IPS-15b (cell line): ENCODE data around the gene NEUROD4.

Experiments used
- H3K27me3 ChIP-seq: one replicate; pipeline ENCODE4 v1.6.1; 2013; ENCODE audit warnings: low read length; ENCODE audit not compliant: control insufficient read depth, insufficient read depth
- H3K36me3 ChIP-seq: one replicate; pipeline ENCODE4 v1.6.1; 2013; ENCODE audit warnings: low read length; ENCODE audit not compliant: control insufficient read depth, insufficient read depth
- H3K4me1 ChIP-seq: one replicate; pipeline ENCODE4 v1.6.1; 2013; ENCODE audit warnings: mild to moderate bottlenecking, low read length; ENCODE audit not compliant: control insufficient read depth, insufficient read depth
- H3K4me3 ChIP-seq: one replicate; pipeline ENCODE4 v1.5.1; 2013; ENCODE audit warnings: low read depth, low read length
- H3K9ac ChIP-seq: one replicate; pipeline ENCODE4 v1.6.1; 2013; ENCODE audit warnings: low read depth, mild to moderate bottlenecking, low read length
- H3K9me3 ChIP-seq: one replicate; pipeline ENCODE4 v1.6.1; 2013; ENCODE audit warnings: mild to moderate bottlenecking, low read length; ENCODE audit not compliant: control insufficient read depth, insufficient read depth

The NEUROD4 gene, protein sequence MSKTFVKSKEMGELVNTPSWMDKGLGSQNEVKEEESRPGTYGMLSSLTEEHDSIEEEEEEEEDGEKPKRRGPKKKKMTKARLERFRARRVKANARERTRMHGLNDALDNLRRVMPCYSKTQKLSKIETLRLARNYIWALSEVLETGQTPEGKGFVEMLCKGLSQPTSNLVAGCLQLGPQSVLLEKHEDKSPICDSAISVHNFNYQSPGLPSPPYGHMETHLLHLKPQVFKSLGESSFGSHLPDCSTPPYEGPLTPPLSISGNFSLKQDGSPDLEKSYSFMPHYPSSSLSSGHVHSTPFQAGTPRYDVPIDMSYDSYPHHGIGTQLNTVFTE

DNA sequence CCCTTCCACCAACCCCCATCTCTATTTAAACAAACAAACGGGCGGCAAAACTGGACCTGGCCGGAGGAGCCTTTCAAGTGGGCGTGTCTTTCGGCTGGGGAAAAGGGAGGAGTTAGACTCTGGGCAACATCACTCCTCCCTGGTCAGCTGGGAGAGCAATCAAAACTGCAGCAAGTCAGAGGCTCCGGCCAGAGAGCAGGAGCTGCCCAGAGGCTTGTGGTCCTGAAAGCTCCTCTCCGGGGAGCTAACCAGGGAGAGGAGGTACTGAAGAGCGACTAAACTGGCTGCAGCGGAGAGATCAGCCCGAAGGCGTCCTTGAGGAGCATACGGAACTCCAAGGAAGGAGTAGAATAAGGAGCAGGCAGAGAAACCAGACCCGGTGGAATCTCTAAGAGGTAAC is at the start of gene NEUROD4:
NEUROD4 (plus strand) TSS at position 191 of the 400 bp plus-strand sequence. CDS start 6,466 bp downstream, outside the sequence.
- Histone ChIP-seq H3K4me1 (peaks cover 4% of the 10 kb centered on the region), H3K9me3 (no peaks in the 10 kb centered on the region), H3K9ac (no peak within 1 kb of the TSS), H3K36me3 (no peaks in the 10 kb centered on the region), H3K27me3 (peaks cover 14% of the 10 kb centered on the region), H3K4me3 (peak within 1 kb of the TSS; percentile 55)

DNA sequence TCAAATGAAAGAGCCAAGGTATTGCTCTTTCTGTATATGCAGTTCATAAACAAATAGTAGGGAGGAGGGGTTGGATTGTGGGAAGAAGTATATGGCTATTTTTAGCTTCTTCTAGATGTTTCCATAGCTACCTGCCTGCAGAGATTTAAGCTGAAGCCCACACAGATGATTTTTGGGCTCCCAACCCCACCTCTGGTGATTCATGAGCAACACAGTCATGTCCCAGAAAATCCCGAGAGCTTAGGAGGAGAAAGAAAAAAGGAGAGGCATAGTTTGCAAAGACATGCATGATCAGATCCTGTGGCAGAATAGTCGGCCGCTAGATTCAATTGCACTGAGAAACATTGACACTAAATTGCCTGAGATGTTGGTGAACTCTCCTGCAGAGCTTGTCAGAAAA is 49.0 kb upstream of the NEUROD4 start:
- Histone ChIP-seq H3K4me3 (no peak overlapping the region), H3K36me3 (no peaks in the 10 kb centered on the region), H3K9ac (no peak overlapping the region), H3K27me3 (no peaks in the 10 kb centered on the region), H3K9me3 (no peaks in the 10 kb centered on the region), H3K4me1 (no peaks in the 10 kb centered on the region)

DNA sequence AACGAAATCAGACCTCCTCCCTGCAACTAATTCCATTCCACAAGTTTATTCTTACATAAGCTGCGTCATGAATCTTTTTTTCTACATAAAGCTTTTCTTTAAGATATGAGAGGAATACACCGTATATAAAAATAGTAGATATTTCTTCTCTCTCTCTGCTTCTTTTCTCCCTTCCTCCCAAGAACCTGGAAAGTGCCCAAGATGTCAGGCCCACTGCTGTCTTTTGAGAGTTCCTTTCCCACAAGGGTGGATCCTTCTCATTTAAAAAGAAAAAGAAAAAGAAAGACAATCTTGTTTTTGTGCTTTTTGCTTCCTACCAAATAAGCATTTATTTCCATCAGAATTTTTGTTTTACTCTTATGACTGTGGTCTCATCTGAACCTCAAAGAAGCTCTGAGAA is 46.2 kb upstream of the NEUROD4 start:
- Histone ChIP-seq H3K27me3 (no peaks in the 10 kb centered on the region), H3K4me3 (no peak overlapping the region), H3K36me3 (no peaks in the 10 kb centered on the region), H3K9ac (no peak overlapping the region), H3K9me3 (no peaks in the 10 kb centered on the region), H3K4me1 (no peaks in the 10 kb centered on the region)

DNA sequence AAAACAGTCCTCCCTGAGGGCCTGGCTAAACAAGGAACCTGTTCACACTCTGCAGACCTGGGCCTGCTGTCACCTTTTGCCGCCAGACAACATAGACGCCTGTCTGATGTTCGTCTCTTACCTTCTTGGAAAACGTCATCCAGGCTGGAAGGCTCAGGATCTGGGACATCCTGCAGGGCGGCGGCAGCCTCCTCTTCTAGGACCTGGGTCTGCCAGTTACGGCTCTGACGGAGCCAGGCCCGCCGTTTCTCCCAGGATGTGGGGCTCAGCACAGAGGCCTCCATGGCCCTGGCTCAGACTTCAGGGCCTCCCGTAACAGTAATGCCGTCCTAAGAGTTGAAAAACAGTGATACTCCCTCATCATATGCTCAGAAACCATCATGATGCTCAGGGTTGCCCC is 45.5 kb upstream of the NEUROD4 start:
- H3K36me3 ChIP-seq: no peaks in the 10 kb centered on the region
- no peaks in the 10 kb centered on the region for H3K4me1 ChIP-seq
- no peak overlapping the region for H3K9ac ChIP-seq
- H3K9me3 ChIP-seq: no peaks in the 10 kb centered on the region
- no peaks in the 10 kb centered on the region for H3K27me3 ChIP-seq
- no peak overlapping the region for H3K4me3 ChIP-seq

DNA sequence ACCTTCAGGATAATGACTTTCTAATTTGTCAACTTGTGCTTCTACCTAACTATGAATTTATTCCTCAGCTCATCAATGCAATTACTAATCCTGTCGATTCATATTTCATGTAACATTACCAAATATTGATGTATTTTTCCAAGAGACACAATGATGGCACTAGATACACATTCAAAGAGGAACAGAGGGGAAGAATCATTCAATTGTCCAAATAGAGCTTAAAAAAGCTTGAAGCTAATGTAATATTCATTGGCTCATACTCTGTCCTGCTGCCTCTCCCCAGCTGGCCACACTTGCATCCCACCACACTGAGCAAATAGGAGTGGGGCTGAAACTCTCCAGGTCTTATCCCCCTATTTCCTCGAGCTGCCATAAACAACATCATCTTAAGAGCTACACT is 44.5 kb upstream of the NEUROD4 start:
- H3K9me3 ChIP-seq: no peaks in the 10 kb centered on the region
- H3K36me3 ChIP-seq: no peaks in the 10 kb centered on the region
- H3K9ac ChIP-seq: no peak overlapping the region
- H3K4me1 ChIP-seq: no peaks in the 10 kb centered on the region
- no peak overlapping the region for H3K4me3 ChIP-seq
- H3K27me3 ChIP-seq: no peaks in the 10 kb centered on the region

DNA sequence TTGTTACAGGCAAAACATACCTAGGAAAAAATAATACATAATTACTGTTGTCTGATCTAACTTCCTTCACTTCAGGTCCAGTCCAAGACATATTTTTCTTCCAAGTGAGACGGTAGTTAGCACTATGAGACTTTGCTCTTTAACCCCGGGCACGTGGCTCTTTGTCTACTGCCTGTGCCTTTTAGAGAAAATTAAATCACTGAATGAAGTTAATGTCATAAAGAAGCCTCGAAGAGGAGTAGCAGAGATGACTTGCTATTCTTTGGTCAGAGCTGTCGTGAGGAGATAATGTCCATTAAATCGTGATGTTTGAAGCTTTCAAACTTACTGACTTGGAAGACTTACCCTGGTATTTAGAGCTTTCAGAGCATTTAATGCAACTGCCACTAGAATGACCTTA is 43.9 kb upstream of the NEUROD4 start:
- H3K4me3 ChIP-seq: no peak overlapping the region
- no peaks in the 10 kb centered on the region for H3K36me3 ChIP-seq
- H3K4me1 ChIP-seq: no peaks in the 10 kb centered on the region
- no peak overlapping the region for H3K9ac ChIP-seq
- no peaks in the 10 kb centered on the region for H3K27me3 ChIP-seq
- H3K9me3 ChIP-seq: no peaks in the 10 kb centered on the region

DNA sequence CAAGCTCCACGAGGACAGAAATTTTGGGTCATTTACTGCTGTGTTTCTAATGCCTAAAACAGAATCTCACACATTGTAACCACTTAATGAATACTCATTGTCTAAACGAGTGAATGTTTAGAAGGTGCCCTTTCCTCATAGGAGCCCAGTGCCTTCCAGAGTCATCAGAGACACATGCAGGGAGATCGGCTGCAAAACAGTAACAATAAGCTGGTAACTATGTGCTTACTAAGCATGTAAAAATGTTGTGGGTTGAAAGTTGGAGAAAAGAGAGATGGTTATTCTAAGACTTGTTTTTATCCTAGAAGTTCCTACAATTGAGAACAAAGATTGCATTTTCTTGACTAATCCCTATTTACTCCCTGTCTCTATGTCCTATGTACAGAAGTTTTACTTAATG is 42.6 kb upstream of the NEUROD4 start:
- no peaks in the 10 kb centered on the region for H3K27me3 ChIP-seq
- H3K9me3 ChIP-seq: no peaks in the 10 kb centered on the region
- H3K4me1 ChIP-seq: no peaks in the 10 kb centered on the region
- H3K9ac ChIP-seq: no peak overlapping the region
- H3K36me3 ChIP-seq: no peaks in the 10 kb centered on the region
- H3K4me3 ChIP-seq: no peak overlapping the region

DNA sequence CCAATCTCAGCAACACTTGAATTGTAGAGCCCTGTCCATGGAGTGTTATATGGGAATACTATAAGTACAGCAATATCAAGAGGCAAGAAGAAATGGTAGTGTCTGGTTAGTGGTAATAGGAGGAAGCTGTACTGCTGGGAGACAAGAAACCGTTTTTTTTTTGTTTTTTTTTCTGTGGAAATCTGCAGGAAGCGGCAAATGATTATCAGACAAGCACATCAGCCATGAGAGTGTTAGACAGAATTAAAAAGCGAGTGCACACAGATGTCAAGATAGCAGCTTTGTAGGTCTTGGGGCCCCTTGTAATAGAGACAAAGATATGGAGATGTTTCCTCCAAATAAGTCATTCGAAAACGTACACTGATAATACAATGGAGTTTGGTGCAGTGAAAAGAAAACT is 41.9 kb upstream of the NEUROD4 start:
- Histone ChIP-seq H3K36me3 (no peaks in the 10 kb centered on the region), H3K27me3 (no peaks in the 10 kb centered on the region), H3K4me1 (no peaks in the 10 kb centered on the region), H3K9me3 (no peaks in the 10 kb centered on the region), H3K9ac (no peak overlapping the region), H3K4me3 (no peak overlapping the region)

DNA sequence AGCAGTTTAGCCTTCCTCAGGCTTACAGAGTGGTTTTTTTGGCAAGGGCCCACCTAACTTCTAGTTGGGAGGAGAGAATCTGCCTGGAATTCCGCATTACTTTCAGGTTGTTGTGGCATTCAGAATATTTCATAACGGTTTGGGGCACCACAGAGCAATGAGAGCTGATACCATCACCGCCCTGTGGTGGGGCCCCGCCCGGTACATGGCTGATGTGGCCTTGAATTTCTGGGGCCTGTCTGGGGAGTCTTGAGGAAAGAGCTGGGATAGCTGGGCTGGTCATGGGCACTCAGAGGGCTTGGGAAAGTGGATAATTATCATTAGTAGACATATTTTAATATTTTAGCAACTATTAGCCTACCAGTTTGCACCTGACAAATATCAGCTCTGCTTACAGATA is 39.4 kb upstream of the NEUROD4 start:
- no peak overlapping the region for H3K9ac ChIP-seq
- H3K9me3 ChIP-seq: no peaks in the 10 kb centered on the region
- no peaks in the 10 kb centered on the region for H3K27me3 ChIP-seq
- H3K4me1 ChIP-seq: no peaks in the 10 kb centered on the region
- H3K36me3 ChIP-seq: no peaks in the 10 kb centered on the region
- H3K4me3 ChIP-seq: no peak overlapping the region

DNA sequence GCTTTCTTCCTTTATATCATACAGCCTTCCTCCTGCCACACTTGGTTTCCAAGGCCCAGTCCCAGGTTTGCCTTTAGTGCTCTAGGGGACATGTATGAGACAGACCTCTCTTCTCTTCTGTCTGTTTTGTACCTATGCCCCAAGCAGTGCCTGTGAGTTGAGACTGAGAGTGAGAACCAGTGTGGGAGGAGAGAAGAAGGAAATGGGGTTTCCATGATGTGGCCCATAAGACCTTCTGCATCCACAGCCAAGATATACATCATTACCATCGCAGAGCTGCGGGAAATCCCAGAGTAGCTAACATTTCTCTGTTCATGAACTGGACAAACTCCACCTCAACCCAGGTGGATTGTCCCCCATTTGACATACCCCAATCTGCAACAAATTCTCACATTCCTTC is 38.0 kb upstream of the NEUROD4 start:
- Histone ChIP-seq H3K4me3 (no peak overlapping the region), H3K36me3 (no peaks in the 10 kb centered on the region), H3K4me1 (no peaks in the 10 kb centered on the region), H3K9ac (no peak overlapping the region), H3K27me3 (no peaks in the 10 kb centered on the region), H3K9me3 (no peaks in the 10 kb centered on the region)

DNA sequence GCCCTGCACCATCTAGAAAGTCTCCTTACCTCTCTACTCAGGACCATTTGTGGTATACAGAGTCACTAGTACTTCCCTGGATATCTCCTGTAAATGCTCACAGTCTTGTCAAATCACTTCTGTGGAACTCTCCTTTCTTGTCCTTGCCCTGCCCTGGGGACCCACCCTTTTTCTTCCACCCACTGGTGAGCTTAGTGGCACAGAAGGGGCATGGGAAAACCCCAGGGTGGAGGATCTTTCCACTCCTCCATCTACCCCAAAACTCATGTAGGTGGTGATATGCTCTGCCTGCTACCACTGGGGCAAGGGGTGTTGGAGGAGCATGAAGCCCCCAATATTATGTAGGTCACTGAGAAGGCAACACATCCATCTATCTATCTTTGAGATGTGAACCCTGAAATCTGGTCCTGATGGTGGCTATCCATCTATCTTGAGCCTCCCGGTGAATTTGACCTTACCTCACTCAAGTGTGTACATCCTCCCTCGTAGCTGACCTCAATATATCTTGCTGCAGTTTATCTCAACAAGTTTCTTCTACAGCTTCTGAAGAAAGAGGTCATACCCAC is 36.2 kb upstream of the NEUROD4 start:
- Histone ChIP-seq H3K4me3 (no peak overlapping the region), H3K36me3 (no peaks in the 10 kb centered on the region), H3K4me1 (no peaks in the 10 kb centered on the region), H3K9ac (no peak overlapping the region), H3K9me3 (no peaks in the 10 kb centered on the region), H3K27me3 (no peaks in the 10 kb centered on the region)

DNA sequence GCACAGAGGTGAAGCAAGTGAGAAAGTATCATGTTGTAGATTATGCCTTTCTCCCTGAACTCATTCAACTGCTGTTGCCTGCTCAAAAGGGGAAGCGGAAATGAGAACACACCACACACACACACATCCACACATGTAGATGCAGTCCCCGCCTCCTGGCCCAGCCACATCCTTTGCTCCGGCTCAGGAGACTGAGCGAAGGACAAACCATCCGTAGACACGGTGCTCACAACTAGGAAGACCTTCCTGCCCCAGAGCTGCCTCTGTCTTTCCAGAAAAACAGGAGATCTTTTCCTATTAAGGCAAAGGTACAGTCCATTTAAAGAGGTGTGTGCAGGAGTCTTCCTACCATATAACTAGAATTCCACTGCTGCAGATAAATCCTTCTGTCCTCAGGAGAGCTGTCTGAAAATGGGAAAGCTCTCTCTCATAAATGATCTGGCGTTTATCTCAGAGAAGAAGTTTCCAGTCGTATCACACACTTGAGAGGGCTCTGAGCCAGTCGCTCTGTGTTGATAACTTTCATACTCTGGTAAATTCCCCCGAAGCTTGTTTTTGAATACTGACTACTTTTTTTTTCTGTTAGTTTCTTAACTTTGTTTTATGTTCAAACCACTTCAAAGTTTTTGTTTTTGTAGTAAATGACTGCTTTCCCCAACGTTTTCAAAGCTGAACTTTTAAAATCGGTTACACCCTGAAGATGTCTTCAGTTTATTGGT is 35.0 kb upstream of the NEUROD4 start, which contains the start of gene TESPA1:
TESPA1 (minus strand) TSS at position 105 of the 719 bp plus-strand sequence. CDS start 10,200 bp downstream, outside the sequence.
- Histone ChIP-seq H3K4me1 (no peaks in the 10 kb centered on the region), H3K36me3 (no peaks in the 10 kb centered on the region), H3K27me3 (no peaks in the 10 kb centered on the region), H3K4me3 (no peak within 1 kb of the TSS), H3K9ac (no peak within 1 kb of the TSS), H3K9me3 (no peaks in the 10 kb centered on the region)
